Thyroid gland (tissue), 4 donors: ENCODE data around the gene RAB44.

ENCODE experiments used
- POLR2A ChIP-seq, 2 donors: fragments of 450-650 bp; IDR thresholded peaks; one replicate each; pipeline ENCODE4 v1.6.1; 2017; ENCODE audit warnings: antibody characterized with exemption in 2 of 2, mild to moderate bottlenecking in 2 of 2, moderate library complexity in 1 of 2
- TF ChIP-seq, protein P1 (sequence below), 6 experiments: fragments of 200-600 bp in 3 of 6; fragments of 450-650 bp in 3 of 6; sonication (generic) in 3 of 6; IDR thresholded peaks; one replicate each; pipeline ENCODE4 v1.5.1; 2016 to 2019; ENCODE audit warnings: antibody characterized with exemption in 6 of 6, mild to moderate bottlenecking in 2 of 6, inconsistent platforms in 1 of 6, moderate library complexity in 1 of 6

DNA sequence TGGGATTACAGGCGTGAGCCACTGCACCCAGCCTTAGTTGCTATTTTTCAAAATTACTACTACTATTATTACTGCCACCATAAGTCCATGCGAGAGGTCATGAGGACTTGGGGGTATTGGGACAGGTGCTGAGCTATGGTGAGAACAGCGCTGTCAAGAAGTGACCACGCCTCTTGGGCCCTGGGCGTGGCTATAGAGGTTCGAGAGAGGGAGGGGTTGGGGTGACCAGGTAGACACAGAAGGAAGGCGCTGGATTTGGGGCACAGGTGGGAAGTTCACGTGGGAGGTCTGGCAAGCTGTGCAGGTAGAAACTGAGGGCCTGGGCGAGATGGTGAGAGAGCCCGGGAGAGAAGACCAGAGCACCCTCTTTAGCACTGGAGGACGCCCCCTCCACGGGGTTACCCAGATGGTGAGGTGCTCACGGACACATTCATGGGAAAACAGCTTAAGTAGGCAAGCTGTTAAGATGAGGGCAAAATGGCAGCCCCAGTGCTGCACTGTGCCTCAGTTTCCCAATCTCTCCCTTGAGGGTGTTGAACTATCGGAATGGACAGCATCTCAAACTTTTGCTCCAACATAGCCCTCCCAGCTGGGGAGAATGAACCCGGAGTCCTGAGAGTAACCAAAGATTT, 61.0 kb downstream of the RAB44 start:
- TF ChIP-seq, protein P1, sequence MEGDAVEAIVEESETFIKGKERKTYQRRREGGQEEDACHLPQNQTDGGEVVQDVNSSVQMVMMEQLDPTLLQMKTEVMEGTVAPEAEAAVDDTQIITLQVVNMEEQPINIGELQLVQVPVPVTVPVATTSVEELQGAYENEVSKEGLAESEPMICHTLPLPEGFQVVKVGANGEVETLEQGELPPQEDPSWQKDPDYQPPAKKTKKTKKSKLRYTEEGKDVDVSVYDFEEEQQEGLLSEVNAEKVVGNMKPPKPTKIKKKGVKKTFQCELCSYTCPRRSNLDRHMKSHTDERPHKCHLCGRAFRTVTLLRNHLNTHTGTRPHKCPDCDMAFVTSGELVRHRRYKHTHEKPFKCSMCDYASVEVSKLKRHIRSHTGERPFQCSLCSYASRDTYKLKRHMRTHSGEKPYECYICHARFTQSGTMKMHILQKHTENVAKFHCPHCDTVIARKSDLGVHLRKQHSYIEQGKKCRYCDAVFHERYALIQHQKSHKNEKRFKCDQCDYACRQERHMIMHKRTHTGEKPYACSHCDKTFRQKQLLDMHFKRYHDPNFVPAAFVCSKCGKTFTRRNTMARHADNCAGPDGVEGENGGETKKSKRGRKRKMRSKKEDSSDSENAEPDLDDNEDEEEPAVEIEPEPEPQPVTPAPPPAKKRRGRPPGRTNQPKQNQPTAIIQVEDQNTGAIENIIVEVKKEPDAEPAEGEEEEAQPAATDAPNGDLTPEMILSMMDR (IDR thresholded peaks at IDR 0.05), result no peak
- TF ChIP-seq POLR2A (IDR thresholded peaks at IDR 0.05), result no peak
